Neural cell (in vitro differentiated cells): Measurements from ENCODE around the gene RGL1. TPM values are rescaled to one million over a fixed set of nuclear protein-coding genes. Genes with fewer than 3 reads are reported as not detected.

Source experiments
- H2AFZ ChIP-seq: fragments of 200-600, 300-800 bp; sonication (generic), shearing (Covaris generic); 2 replicates; pipeline ENCODE4 v1.6.0; 2014; ENCODE audit warnings: low read depth, mild to moderate bottlenecking, antibody characterized with exemption, low read length, moderate library complexity
- H3F3A ChIP-seq: fragments of 200-600 bp; shearing (Covaris generic); 2 replicates; pipeline ENCODE4 v1.6.1; 2016; ENCODE audit warnings: mild to moderate bottlenecking, moderate library complexity, mixed read lengths, antibody characterized with exemption, low read length; ENCODE audit not compliant: insufficient read depth, poor library complexity, severe bottlenecking
- H3K27ac ChIP-seq: fragments of 200-600, 300-800 bp; sonication (generic), shearing (Covaris generic); 2 replicates; pipeline ENCODE4 v1.5.1; 2014; ENCODE audit warnings: mild to moderate bottlenecking, low read length, moderate library complexity
- H3K27me3 ChIP-seq: fragments of 300-800, 200-600 bp; sonication (generic), shearing (Covaris generic); 2 replicates; pipeline ENCODE4 v1.6.0; 2014; ENCODE audit warnings: mild to moderate bottlenecking, low read depth, low read length, moderate library complexity; ENCODE audit not compliant: insufficient read depth
- H3K36me3 ChIP-seq: fragments of 300-800, 200-600 bp; sonication (generic), shearing (Covaris generic); 2 replicates; pipeline ENCODE4 v1.5.1; 2014; ENCODE audit warnings: mild to moderate bottlenecking, antibody characterized with exemption, low read length, moderate library complexity; ENCODE audit not compliant: insufficient read depth
- H3K4me2 ChIP-seq: fragments of 300-800, 200-600 bp; sonication (generic), shearing (Covaris generic); 2 replicates; pipeline ENCODE4 v1.6.0; 2014; ENCODE audit warnings: mild to moderate bottlenecking, low read length
- H3K4me3 ChIP-seq: fragments of 300-800, 200-600 bp; sonication (generic), shearing (Covaris generic); 2 replicates; pipeline ENCODE4 v1.5.1; 2014; ENCODE audit warnings: mild to moderate bottlenecking, low read length, moderate library complexity
- H3K79me2 ChIP-seq: fragments of 200-600 bp; shearing (Covaris generic); replicated peaks from 2 replicates; pipeline ENCODE4 v1.6.0; 2014; ENCODE audit warnings: mild to moderate bottlenecking, low read length, moderate library complexity; ENCODE audit not compliant: insufficient read depth
- H3K9ac ChIP-seq: fragments of 300-800, 200-600 bp; sonication (generic), shearing (Covaris generic); 2 replicates; pipeline ENCODE4 v1.6.1; 2016; ENCODE audit warnings: mild to moderate bottlenecking, low read length, mixed read lengths
- H3K9me2 ChIP-seq: fragments of 200-600 bp; shearing (Covaris generic); 2 replicates; pipeline ENCODE4 v1.6.1; 2016; ENCODE audit warnings: mild to moderate bottlenecking, low read length, mixed read lengths; ENCODE audit not compliant: insufficient read depth
- H3K9me3 ChIP-seq: fragments of 200-600, 300-800 bp; sonication (generic), shearing (Covaris generic); 2 replicates; pipeline ENCODE4 v1.6.1; 2016; ENCODE audit warnings: mild to moderate bottlenecking, mixed run types, low read length, moderate library complexity, mixed read lengths
- H4K20me1 ChIP-seq: fragments of 200-600 bp; shearing (Covaris generic); 2 replicates; pipeline ENCODE4 v1.6.1; 2016; ENCODE audit warnings: mild to moderate bottlenecking, mixed run types; ENCODE audit not compliant: insufficient read depth
- EP300 ChIP-seq: fragments of 450-650 bp; conservative IDR thresholded peaks from 2 replicates; pipeline ENCODE4 v1.6.1; 2014; ENCODE audit warnings: antibody characterized with exemption, mild to moderate bottlenecking, moderate library complexity; ENCODE audit not compliant: poor library complexity, severe bottlenecking
- EZH2 ChIP-seq: fragments of 200-600, 300-800 bp; shearing (Covaris generic), sonication (generic); IDR thresholded peaks from 2 replicates; pipeline ENCODE4 v1.6.1; 2014; ENCODE audit warnings: antibody characterized with exemption, low read length, borderline replicate concordance, mild to moderate bottlenecking; ENCODE audit not compliant: insufficient read depth, poor library complexity, severe bottlenecking
- MXI1 ChIP-seq: fragments of 450-650 bp; conservative IDR thresholded peaks from 2 replicates; pipeline ENCODE4 v1.6.1; 2014; ENCODE audit warnings: antibody characterized with exemption, mild to moderate bottlenecking; ENCODE audit not compliant: poor library complexity, severe bottlenecking
- POLR2AphosphoS5 ChIP-seq: IDR thresholded peaks from 2 replicates; pipeline ENCODE4 v1.6.1; 2012
- RAD21 ChIP-seq: fragments of 450-650 bp; conservative IDR thresholded peaks from 2 replicates; pipeline ENCODE4 v1.6.1; 2014; ENCODE audit warnings: antibody characterized with exemption, mild to moderate bottlenecking, moderate library complexity
- SMC3 ChIP-seq: fragments of 450-650 bp; conservative IDR thresholded peaks from 2 replicates; pipeline ENCODE4 v1.6.1; 2014; ENCODE audit warnings: antibody characterized with exemption, mild to moderate bottlenecking, moderate library complexity; ENCODE audit not compliant: poor library complexity
- polyA plus RNA-seq: library from polyadenylated mRNA; depleted of rRNA; stranded (reverse); fragments of >200 nt; gene quantifications from 2 replicates; pipeline ENCODE4 v1.2.3, GENCODE V29; 2014
- TF ChIP-seq, protein P1 (sequence below): IDR thresholded peaks from 2 replicates; pipeline ENCODE4 v1.6.1; 2012; ENCODE audit warnings: borderline replicate concordance
- TF ChIP-seq, protein P2 (sequence below): fragments of 450-650 bp; IDR thresholded peaks from 2 replicates; pipeline ENCODE4 v1.5.1; 2014; ENCODE audit warnings: antibody characterized with exemption, mild to moderate bottlenecking, moderate library complexity; ENCODE audit not compliant: poor library complexity, severe bottlenecking

Gene RGL1
- polyA plus RNA-seq, 1 donor from 2014 or later = 14.7 TPM

DNA sequence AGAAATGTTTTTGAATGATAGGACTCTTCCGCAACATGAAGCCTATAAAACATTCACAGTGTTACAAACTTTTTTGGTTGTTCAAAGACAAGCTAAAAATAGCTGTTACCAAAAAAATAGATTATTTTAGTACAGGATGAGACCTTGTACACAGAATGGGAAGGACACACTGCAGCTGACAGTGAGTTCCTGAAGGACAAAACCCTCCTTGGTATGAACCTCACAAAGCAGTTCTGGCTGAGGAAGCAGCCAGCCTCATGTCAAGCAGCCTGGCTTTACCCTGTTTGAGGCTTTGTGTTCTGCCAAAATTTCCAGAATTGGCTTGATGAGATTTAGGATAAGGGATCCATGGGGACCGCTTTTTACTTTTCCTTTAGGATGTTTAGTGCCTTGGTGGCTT is 93.7 kb downstream of the RGL1 start:
- no peak overlapping the region for H3K4me3 ChIP-seq
- no peak overlapping the region for H3K9ac ChIP-seq
- H3K79me2 ChIP-seq = no peaks in the 10 kb centered on the region
- H3K27ac ChIP-seq = no peak overlapping the region
- no peak overlapping the region for H2AFZ ChIP-seq
- H3K4me2 ChIP-seq = no peak overlapping the region
- no peaks in the 10 kb centered on the region for H3K36me3 ChIP-seq
- no peaks in the 10 kb centered on the region for H3K9me3 ChIP-seq
- no peaks in the 10 kb centered on the region for H3K27me3 ChIP-seq
- no peaks in the 10 kb centered on the region for H3F3A ChIP-seq
- no peak for TF ChIP-seq EZH2
- TF ChIP-seq, protein P1, sequence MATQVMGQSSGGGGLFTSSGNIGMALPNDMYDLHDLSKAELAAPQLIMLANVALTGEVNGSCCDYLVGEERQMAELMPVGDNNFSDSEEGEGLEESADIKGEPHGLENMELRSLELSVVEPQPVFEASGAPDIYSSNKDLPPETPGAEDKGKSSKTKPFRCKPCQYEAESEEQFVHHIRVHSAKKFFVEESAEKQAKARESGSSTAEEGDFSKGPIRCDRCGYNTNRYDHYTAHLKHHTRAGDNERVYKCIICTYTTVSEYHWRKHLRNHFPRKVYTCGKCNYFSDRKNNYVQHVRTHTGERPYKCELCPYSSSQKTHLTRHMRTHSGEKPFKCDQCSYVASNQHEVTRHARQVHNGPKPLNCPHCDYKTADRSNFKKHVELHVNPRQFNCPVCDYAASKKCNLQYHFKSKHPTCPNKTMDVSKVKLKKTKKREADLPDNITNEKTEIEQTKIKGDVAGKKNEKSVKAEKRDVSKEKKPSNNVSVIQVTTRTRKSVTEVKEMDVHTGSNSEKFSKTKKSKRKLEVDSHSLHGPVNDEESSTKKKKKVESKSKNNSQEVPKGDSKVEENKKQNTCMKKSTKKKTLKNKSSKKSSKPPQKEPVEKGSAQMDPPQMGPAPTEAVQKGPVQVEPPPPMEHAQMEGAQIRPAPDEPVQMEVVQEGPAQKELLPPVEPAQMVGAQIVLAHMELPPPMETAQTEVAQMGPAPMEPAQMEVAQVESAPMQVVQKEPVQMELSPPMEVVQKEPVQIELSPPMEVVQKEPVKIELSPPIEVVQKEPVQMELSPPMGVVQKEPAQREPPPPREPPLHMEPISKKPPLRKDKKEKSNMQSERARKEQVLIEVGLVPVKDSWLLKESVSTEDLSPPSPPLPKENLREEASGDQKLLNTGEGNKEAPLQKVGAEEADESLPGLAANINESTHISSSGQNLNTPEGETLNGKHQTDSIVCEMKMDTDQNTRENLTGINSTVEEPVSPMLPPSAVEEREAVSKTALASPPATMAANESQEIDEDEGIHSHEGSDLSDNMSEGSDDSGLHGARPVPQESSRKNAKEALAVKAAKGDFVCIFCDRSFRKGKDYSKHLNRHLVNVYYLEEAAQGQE = no peak
- TF ChIP-seq RAD21 = no peak
- no peak for TF ChIP-seq MXI1
- no peak for TF ChIP-seq POLR2AphosphoS5
- H4K20me1 ChIP-seq = no peaks in the 10 kb centered on the region
- H3K9me2 ChIP-seq = no peaks in the 10 kb centered on the region

DNA sequence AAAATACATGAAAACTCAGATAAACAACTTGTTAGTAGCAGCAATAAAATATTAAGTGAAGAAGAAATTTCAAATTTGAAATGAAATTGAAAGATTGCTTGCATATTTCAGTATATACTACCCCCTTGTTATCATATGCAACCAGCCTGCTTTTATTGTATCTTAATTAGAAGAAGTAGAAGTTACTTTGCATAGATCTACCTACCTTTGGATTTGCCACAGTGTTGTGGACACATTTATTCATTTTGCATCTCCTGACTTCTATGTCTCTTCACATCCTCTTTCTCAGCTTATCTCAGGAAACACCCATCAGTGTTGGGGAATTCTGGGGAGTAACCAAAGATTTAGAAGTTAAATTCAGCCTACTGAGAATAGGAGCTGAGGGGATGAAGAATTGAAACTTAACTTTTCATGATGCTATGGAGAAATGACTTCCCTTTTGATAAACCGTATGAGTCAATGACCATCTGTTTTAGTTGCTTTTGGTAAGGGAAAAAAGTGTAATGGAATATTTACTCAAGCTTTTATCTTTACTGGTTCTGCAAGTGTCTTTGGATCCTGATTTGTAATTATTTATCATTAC is 96.9 kb downstream of the RGL1 start:
- TF ChIP-seq EP300 = no peak
- TF ChIP-seq, protein P2, sequence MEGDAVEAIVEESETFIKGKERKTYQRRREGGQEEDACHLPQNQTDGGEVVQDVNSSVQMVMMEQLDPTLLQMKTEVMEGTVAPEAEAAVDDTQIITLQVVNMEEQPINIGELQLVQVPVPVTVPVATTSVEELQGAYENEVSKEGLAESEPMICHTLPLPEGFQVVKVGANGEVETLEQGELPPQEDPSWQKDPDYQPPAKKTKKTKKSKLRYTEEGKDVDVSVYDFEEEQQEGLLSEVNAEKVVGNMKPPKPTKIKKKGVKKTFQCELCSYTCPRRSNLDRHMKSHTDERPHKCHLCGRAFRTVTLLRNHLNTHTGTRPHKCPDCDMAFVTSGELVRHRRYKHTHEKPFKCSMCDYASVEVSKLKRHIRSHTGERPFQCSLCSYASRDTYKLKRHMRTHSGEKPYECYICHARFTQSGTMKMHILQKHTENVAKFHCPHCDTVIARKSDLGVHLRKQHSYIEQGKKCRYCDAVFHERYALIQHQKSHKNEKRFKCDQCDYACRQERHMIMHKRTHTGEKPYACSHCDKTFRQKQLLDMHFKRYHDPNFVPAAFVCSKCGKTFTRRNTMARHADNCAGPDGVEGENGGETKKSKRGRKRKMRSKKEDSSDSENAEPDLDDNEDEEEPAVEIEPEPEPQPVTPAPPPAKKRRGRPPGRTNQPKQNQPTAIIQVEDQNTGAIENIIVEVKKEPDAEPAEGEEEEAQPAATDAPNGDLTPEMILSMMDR = no peak
- H3K9ac ChIP-seq = no peak overlapping the region
- H3K4me2 ChIP-seq = no peak overlapping the region
- no peak overlapping the region for H3K4me3 ChIP-seq
- no peaks in the 10 kb centered on the region for H4K20me1 ChIP-seq
- H3K9me3 ChIP-seq = no peaks in the 10 kb centered on the region
- H3K79me2 ChIP-seq = no peaks in the 10 kb centered on the region
- no peaks in the 10 kb centered on the region for H3K27me3 ChIP-seq
- no peaks in the 10 kb centered on the region for H3K9me2 ChIP-seq
- no peak overlapping the region for H2AFZ ChIP-seq
- no peaks in the 10 kb centered on the region for H3K36me3 ChIP-seq
- H3K27ac ChIP-seq = no peak overlapping the region
- H3F3A ChIP-seq = no peaks in the 10 kb centered on the region

DNA sequence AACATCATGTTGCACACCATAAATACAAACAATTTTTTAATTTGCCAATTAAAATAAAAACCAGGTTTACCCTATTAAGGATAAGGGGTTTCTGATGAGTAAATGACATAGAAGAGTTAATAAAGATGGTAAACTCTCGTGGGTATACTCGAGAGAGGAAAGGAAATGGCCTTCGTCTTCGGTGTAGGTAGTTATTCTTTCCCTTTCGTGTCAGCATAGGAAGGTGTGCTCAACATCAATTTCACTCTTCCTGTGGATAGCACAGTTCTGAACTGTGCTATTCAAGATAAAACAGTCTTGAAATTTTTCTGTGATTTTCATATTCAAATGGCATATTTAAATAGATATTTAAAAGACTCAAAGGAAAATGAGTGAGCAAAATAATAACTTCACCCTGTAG is 98.2 kb downstream of the RGL1 start:
- no peaks in the 10 kb centered on the region for H3K27me3 ChIP-seq
- H3K79me2 ChIP-seq = no peaks in the 10 kb centered on the region
- H3K36me3 ChIP-seq = no peaks in the 10 kb centered on the region
- no peaks in the 10 kb centered on the region for H3F3A ChIP-seq
- no peak overlapping the region for H3K4me3 ChIP-seq
- H3K27ac ChIP-seq = no peak overlapping the region
- no peaks in the 10 kb centered on the region for H4K20me1 ChIP-seq
- H3K9me2 ChIP-seq = no peaks in the 10 kb centered on the region
- TF ChIP-seq MXI1 (no peak), POLR2AphosphoS5 (no peak), EP300 (no peak), RAD21 (no peak), SMC3 (no peak), EZH2 (no peak)
- TF ChIP-seq, protein P1 = no peak
- no peak overlapping the region for H2AFZ ChIP-seq
- no peak overlapping the region for H3K9ac ChIP-seq
- H3K9me3 ChIP-seq = no peaks in the 10 kb centered on the region
- no peak overlapping the region for H3K4me2 ChIP-seq
